ENCODE results near the gene SLC12A2. TPM values are rescaled to one million over a fixed set of nuclear protein-coding genes. Genes with fewer than 3 reads are reported as not detected.

SLC12A2 gene
- total and polyA plus RNA-seq, 9 of the 15 experiments (the other 6 are each of a cell fraction or from before 2014, with no cell fraction given), result 5.1 to 20.3 (median 12.6) TPM

DNA sequence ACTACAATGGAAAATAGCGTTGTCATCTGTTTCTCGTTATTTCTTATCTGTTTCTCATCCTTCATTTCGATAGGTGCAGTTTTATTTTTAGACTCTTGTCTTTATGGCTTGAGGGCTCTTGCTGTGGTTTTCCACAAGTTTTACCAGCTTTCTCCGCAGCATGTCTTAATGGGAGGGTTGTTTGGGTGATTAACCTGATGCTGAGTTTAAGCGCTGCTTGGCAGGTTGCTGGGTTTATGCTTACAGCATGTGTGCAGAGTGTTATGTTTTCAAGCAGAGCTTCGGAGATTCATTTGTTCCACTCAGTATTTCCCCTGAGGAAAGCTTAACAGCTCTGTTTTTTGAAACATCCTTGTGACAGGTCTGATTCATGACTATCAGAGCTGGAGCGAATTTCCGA lies 154.0 kb downstream of the SLC12A2 start:
- H3K27me3 ChIP-seq (ENCODE audit: control insufficient read depth in 2 of 2, insufficient read depth in 2 of 2, low read length in 2 of 2), result no peaks in the 10 kb centered on the region
- intact Hi-C loops (cut with micrococcal nuclease) (no loop called here), in situ Hi-C loops (cut with MboI) (no loop called here)
- BruUV-seq (replicated peaks), result no TSS peak
- H3K4me2 ChIP-seq (ENCODE audit: insufficient read depth, low read length), result no peak overlapping the region
- H3K9me3 ChIP-seq (replicated peaks; ENCODE audit: control insufficient read depth, insufficient read depth, low read depth, low read length), result no peaks in the 10 kb centered on the region
- no peaks in the 10 kb centered on the region for H3K36me3 ChIP-seq (ENCODE audit: control insufficient read depth, insufficient read depth, low read length)
- H3K9ac ChIP-seq (ENCODE audit: insufficient read depth in 1 of 2, low read depth in 2 of 2, low read length in 2 of 2), result no peak overlapping the region
- H4K20me1 ChIP-seq (replicated peaks; ENCODE audit: control insufficient read depth, insufficient read depth, low read length), result no peaks in the 10 kb centered on the region
- ATAC-seq (no peak), DNase-seq (ENCODE audit: extremely low read depth in 1 of 4, low spot score in 3 of 4) (no peak), FAIRE-seq (no peak)
- no peak overlapping the region for H3K4me3 ChIP-seq
- no peak overlapping the region for H3K27ac ChIP-seq (ENCODE audit: extremely low read depth, low read depth, low read length)
- no peaks in the 10 kb centered on the region for H3K79me2 ChIP-seq (ENCODE audit: control insufficient read depth, insufficient read depth, low read length)
- POLR2A ChIA-PET, result no interaction called here
- TF ChIP-seq ZNF121 (CRISPR knock-in tag; conservative IDR thresholded peaks at IDR 0.05) (no peak), ZNF316 (IDR thresholded peaks at IDR 0.05) (0 out of 2 replicates have a peak, but pooled peaks have one; percentile 6)
- H2AFZ ChIP-seq (ENCODE audit: low read depth, low read length), result no peak overlapping the region
- H3K9me1 ChIP-seq (ENCODE audit: control insufficient read depth, insufficient read depth, low read length), result no peaks in the 10 kb centered on the region
- 0% methylated on average over 8 of the region's 8 CpGs for WGBS (ENCODE audit: insufficient coverage, low coverage, missing lambda C conversion rate)
- CTCF ChIA-PET (ENCODE audit: low intra/inter-chr PET ratio), result no interaction called here
- no peaks in the 10 kb centered on the region for H3K4me1 ChIP-seq (replicated peaks in 1 of 2; ENCODE audit: control insufficient read depth in 2 of 2, insufficient read depth in 2 of 2, low read length in 2 of 2)
